HepG2 (cell line): ENCODE data around the gene B9D2. TPM values are rescaled to one million over a fixed set of nuclear protein-coding genes. Genes with fewer than 3 reads are reported as not detected.
A peak's percentile ranks its signal among the peaks of the same experiment; 100 is the strongest.

ENCODE experiments used
- AHR ChIP-seq: IDR thresholded peaks from 2 replicates; pipeline ENCODE4 v1.6.1; 2018; ENCODE audit warnings: missing genetic modification reagents, missing compliant biosample characterization
- AKAP8 ChIP-seq: sonication (generic); formaldehyde crosslinking; IDR thresholded peaks from 2 replicates; pipeline ENCODE4 v1.5.1; 2020; ENCODE audit warnings: mild to moderate bottlenecking, missing genetic modification reagents
- ATF3 ChIP-seq: sonication (generic); formaldehyde crosslinking; IDR thresholded peaks from 2 replicates; pipeline ENCODE4 v1.4.0; 2020; ENCODE audit warnings: missing genetic modification reagents
- CREM ChIP-seq, 2 experiments: sonication (generic) in 1 of 2; formaldehyde crosslinking in 1 of 2; IDR thresholded peaks; 2 replicates each; pipeline versions ENCODE4 v1.4.0 to v1.6.1; 2016 to 2020; ENCODE audit warnings: antibody characterized with exemption in 1 of 2, mild to moderate bottlenecking in 1 of 2, missing genetic modification reagents in 1 of 2
- FOXC1 ChIP-seq: sonication (generic); formaldehyde crosslinking; IDR thresholded peaks from 2 replicates; pipeline ENCODE4 v1.8.0; 2022; ENCODE audit warnings: mild to moderate bottlenecking, missing genetic modification reagents, borderline replicate concordance
- FOXJ3 ChIP-seq: sonication (generic); formaldehyde crosslinking; IDR thresholded peaks from 2 replicates; pipeline ENCODE4 v1.4.0; 2020; ENCODE audit warnings: missing genetic modification reagents, mild to moderate bottlenecking, borderline replicate concordance
- HDAC2 ChIP-seq: sonication (generic); formaldehyde crosslinking; IDR thresholded peaks from 2 replicates; pipeline ENCODE4 v1.4.0; 2020; ENCODE audit warnings: missing genetic modification reagents
- HIC2 ChIP-seq: sonication (generic); formaldehyde crosslinking; IDR thresholded peaks from 2 replicates; pipeline ENCODE4 v1.9.0; 2022; ENCODE audit warnings: low read depth, missing genetic modification reagents
- HOXA3 ChIP-seq: sonication (generic); formaldehyde crosslinking; IDR thresholded peaks from 2 replicates; pipeline ENCODE4 v1.5.0; 2020; ENCODE audit warnings: missing genetic modification reagents
- NFIC ChIP-seq: IDR thresholded peaks from 2 replicates; pipeline ENCODE4 v1.6.1; 2012; ENCODE audit warnings: mild to moderate bottlenecking, low read length, inconsistent platforms
- SKIL ChIP-seq: sonication (generic); formaldehyde crosslinking; IDR thresholded peaks from 2 replicates; pipeline ENCODE4 v1.8.0; 2022; ENCODE audit warnings: missing genetic modification reagents, mild to moderate bottlenecking, moderate library complexity, borderline replicate concordance
- SPEN ChIP-seq: sonication (generic); formaldehyde crosslinking; IDR thresholded peaks from 2 replicates; pipeline ENCODE4 v1.5.1; 2020; ENCODE audit warnings: low read depth, mild to moderate bottlenecking, missing genetic modification reagents
- TARDBP ChIP-seq: sonication (generic); formaldehyde crosslinking; IDR thresholded peaks from 2 replicates; pipeline ENCODE4 v1.8.0; 2022; ENCODE audit warnings: mild to moderate bottlenecking, missing genetic modification reagents
- TCF7 ChIP-seq: sonication (generic); IDR thresholded peaks from 2 replicates; pipeline ENCODE4 v1.6.1; 2016; ENCODE audit warnings: antibody characterized with exemption, low read depth
- TMF1 ChIP-seq: sonication (generic); formaldehyde crosslinking; IDR thresholded peaks from 2 replicates; pipeline ENCODE4 v1.8.1; 2022; ENCODE audit warnings: low read depth, missing genetic modification reagents
- ZBTB38 ChIP-seq: sonication (generic); formaldehyde crosslinking; IDR thresholded peaks from 2 replicates; pipeline ENCODE4 v1.5.1; 2020; ENCODE audit warnings: mild to moderate bottlenecking, missing genetic modification reagents
- ZNF253 ChIP-seq: sonication (generic); formaldehyde crosslinking; IDR thresholded peaks from 2 replicates; pipeline ENCODE4 v1.8.0; 2022; ENCODE audit warnings: mild to moderate bottlenecking, missing genetic modification reagents, borderline replicate concordance
- ZNF362 ChIP-seq: sonication (generic); formaldehyde crosslinking; IDR thresholded peaks from 2 replicates; pipeline ENCODE4 v1.4.0; 2020; ENCODE audit warnings: missing genetic modification reagents, mild to moderate bottlenecking, borderline replicate concordance
- ZNF574 ChIP-seq: sonication (generic); formaldehyde crosslinking; IDR thresholded peaks from 2 replicates; pipeline ENCODE4 v1.4.0; 2020; ENCODE audit warnings: missing genetic modification reagents
- polyA plus RNA-seq, 8 experiments: library from polyadenylated mRNA; depleted of rRNA in 3 of 8; stranded (reverse) in 7 of 8; unstranded in 1 of 8; fragments of >200 nt; fragmentation: Illumina TruSeq in 4 of 8; extraction: Trizol in 4 of 8; gene quantifications; 2 replicates each; pipeline versions ENCODE4 v1.2.1 to v1.2.3, GENCODE V29; 2011 to 2016; ENCODE audit warnings: low read depth in 4 of 8, missing spikeins in 1 of 8, mixed read lengths in 1 of 8; ENCODE audit not compliant: insufficient read depth in 1 of 8
- total RNA-seq, 5 experiments: library from RNA; depleted of rRNA; stranded (reverse); fragments of >200 nt; fragmentation: Illumina TruSeq; extraction: Trizol; gene quantifications; 2 replicates each; pipeline ENCODE4 v1.2.3, GENCODE V29; 2016; ENCODE audit warnings: low read depth in 1 of 5

Gene B9D2
- total and polyA plus RNA-seq, 2 of the 13 experiments (the other 11 are each of a cell fraction or from before 2014, with no cell fraction given) = 3.1 to 4.4 TPM

DNA sequence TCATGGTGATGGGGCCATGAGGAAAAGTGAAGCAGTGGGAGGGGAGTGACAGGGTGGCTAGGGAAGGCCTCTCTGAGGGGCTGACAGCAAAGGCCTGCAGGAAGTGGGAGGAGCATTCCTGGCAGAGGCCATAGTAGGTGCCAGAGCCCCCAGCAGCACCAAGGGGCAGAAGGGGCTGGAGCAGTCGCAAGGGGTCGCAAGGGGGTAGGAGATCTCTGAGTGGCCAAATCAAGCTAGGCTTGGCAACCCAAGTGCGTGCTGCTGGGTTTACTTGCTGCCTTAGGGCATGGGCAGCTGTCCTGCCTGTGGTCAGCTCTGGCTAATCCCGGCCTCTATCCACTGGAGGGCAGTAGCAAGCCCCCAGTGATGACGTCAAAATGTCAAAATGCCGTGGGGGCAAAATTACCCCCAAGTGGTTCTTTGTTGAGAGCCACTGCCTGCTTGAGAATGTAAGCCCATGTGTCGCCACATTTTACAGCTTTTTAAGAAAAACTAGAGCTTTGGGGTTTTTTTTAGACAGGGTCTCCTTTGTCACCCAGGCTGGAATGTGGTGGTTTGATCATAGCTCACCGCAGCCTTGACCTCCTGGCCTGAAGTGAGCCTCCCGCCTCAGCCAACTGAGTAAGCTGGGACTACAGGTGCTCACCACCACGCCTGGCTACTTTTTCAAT lies 42.2 kb downstream of the B9D2 start (continued):
- TF ChIP-seq ATF3 (CRISPR knock-in tag) (peak; percentile 45; the same call in 1 of the 2 replicates), ZNF253 (CRISPR knock-in tag) (0 out of 2 replicates have a peak, but pooled peaks have one; percentile 49), HIC2 (CRISPR knock-in tag) (peak; percentile 18; the same call in 1 of the 2 replicates), FOXC1 (0 out of 2 replicates have a peak, but pooled peaks have one; percentile 31), HDAC2 (CRISPR knock-in tag) (0 out of 2 replicates have a peak, but pooled peaks have one; percentile 33), TARDBP (CRISPR knock-in tag) (peak; percentile 55; the same call in 1 of the 2 replicates), TCF7 (peak; percentile 38), ZNF574 (CRISPR knock-in tag) (peak; percentile 49; the same call in 1 of the 2 replicates), AKAP8 (CRISPR knock-in tag) (peak; percentile 51; the same call in 1 of the 2 replicates), NFIC (0 out of 2 replicates have a peak, but pooled peaks have one; percentile 30), SPEN (CRISPR knock-in tag) (peak; percentile 28; the same call in 1 of the 2 replicates), ZBTB38 (peak; percentile 29), FOXJ3 (CRISPR knock-in tag) (peak; percentile 19; the same call in 1 of the 2 replicates), HOXA3 (CRISPR knock-in tag) (peak; percentile 91), TMF1 (CRISPR knock-in tag) (no peak), AHR (no peak), CREM (IDR thresholded peaks at IDR 0.05) (peak; percentile 94), CREM (CRISPR knock-in tag; IDR thresholded peaks at IDR 0.05) (0 out of 2 replicates have a peak, but pooled peaks have one; percentile 46), ZNF362 (0 out of 2 replicates have a peak, but pooled peaks have one; percentile 30), SKIL (CRISPR knock-in tag) (no peak)
